ENCODE data around the gene PRKCG.
"Not testable (repeated sequence)": the region's sequence is repeated elsewhere in the genome, so short reads cannot be mapped to it uniquely, and the experiment has no call there.

Gene PRKCG

GRCh38 chr19:53867225-53868090 is 14.5 kb upstream of the PRKCG start, which contains the start of gene MYADM:
TSS of gene MYADM (plus strand) at chr19:53867883. CDS start at chr19:53873530, 5,647 bp downstream.
- no peaks in the 10 kb centered on the region for H3K9me3 ChIP-seq (ENCODE audit: control extremely low read depth in 1 of 5, control insufficient read depth in 4 of 5, insufficient read depth in 2 of 5, low read depth in 1 of 5, low read length in 4 of 5)
- POLR2A ChIA-PET = interaction anchor here (1.5 to 2.4 kb wide), 3 partner anchors 9 to 14 kb away, joined by 4 to 13 read pairs (median 9); no protein-coding TSS in a partner anchor
- WGBS (ENCODE audit: insufficient coverage) = 4% methylated on average over 17 of the region's 37 CpGs

DNA sequence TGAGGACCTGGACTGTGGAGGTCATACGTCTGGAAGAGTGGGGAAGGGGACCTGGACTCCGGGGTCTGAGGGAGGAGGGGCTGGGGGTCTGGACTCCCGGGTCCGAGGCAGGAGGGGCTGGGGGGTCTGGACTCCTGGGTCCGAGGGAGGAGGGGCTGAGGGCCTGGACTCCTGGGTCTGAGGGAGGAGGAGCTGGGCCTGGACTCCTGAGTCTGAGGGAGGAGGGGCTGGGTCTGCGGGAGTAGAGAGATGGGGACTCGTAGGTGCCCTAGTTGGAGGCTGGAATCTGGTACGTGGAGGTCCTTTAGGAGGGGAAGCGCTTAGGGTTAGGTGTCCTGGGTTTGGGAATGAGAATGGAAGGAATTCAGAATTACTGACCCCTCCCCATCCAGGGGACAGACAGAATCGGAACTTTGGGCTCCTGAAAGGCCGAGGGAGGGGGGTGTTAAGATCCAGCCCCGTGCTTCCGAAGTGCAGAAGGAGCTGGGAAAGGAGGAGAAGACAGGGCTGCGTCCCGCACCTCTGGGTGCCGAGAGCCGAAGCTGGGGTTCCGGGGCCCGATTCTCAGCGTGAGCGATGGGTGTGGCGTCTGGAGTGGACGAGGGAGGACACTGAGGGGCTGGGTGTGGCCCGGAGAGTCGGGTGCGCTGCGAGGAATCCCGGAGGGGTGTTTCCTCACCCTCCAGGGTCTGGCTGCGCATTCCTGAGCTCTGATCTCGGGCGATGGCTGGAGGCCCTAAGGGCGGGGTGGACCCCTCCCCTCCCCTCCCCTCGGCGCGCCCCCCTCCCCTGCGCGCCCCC is 13.7 kb upstream of the PRKCG start:
- Histone ChIP-seq H3K36me3 (ENCODE audit: control insufficient read depth in 4 of 4, insufficient read depth in 4 of 4, low read length in 3 of 4) (peaks cover 0 to 18% (median 3%) of the 10 kb centered on the region in 4 experiments), H3K27ac (ENCODE audit: insufficient read depth in 1 of 2, low read depth in 1 of 2, low read length in 2 of 2, poor library complexity in 1 of 2, severe bottlenecking in 2 of 2) (peak overlapping the region; percentile 96 to 99), H3K4me3 (ENCODE audit: control insufficient read depth in 1 of 7, extremely low read depth in 1 of 7, insufficient read depth in 4 of 7, low read depth in 2 of 7, low read length in 6 of 7) (peak overlapping the region; percentile 75 to 100 (median 96)), H3K4me1 (ENCODE audit: control extremely low read depth in 1 of 4, control insufficient read depth in 4 of 4, insufficient read depth in 4 of 4, low read length in 3 of 4) (peaks cover 5 to 52% (median 45%) of the 10 kb centered on the region in 4 experiments), H3K27me3 (replicated peaks in 2 of 5; ENCODE audit: control insufficient read depth in 4 of 5, insufficient read depth in 5 of 5, low read length in 4 of 5) (no peaks in the 10 kb centered on the region), H3K9me3 (ENCODE audit: control extremely low read depth in 1 of 5, control insufficient read depth in 4 of 5, insufficient read depth in 2 of 5, low read depth in 1 of 5, low read length in 4 of 5) (no peaks in the 10 kb centered on the region)
- 0% methylated on average over 19 of the region's 37 CpGs for WGBS (ENCODE audit: insufficient coverage)
- ChIA-PET CTCF (interaction anchor here (1.0 to 2.5 kb wide), 3 partner anchors 14 to 27 kb away, joined by 3 to 12 read pairs (median 3); no protein-coding TSS in a partner anchor), POLR2A (interaction anchor here (1.1 to 2.4 kb wide), 6 partner anchors 8 to 25 kb away, joined by 3 to 13 read pairs (median 5); no protein-coding TSS in a partner anchor)
- peak in 1 of 3 donors; percentile 32 for DNase-seq

More at GRCh38 chr19:53867225-53868090, 14.5 kb upstream of the PRKCG start, which contains the start of gene MYADM:
- Histone ChIP-seq H3K4me3 (ENCODE audit: control insufficient read depth in 1 of 7, extremely low read depth in 1 of 7, insufficient read depth in 4 of 7, low read depth in 2 of 7, low read length in 6 of 7) (peak within 1 kb of the TSS; percentile 75 to 100 (median 96)), H3K27ac (ENCODE audit: insufficient read depth in 1 of 2, low read depth in 1 of 2, low read length in 2 of 2, poor library complexity in 1 of 2, severe bottlenecking in 2 of 2) (peak within 1 kb of the TSS; percentile 96 to 99), H3K36me3 (ENCODE audit: control insufficient read depth in 4 of 4, insufficient read depth in 4 of 4, low read length in 3 of 4) (peaks cover 0 to 11% (median 0%) of the 10 kb centered on the region in 4 experiments), H3K4me1 (ENCODE audit: control extremely low read depth in 1 of 4, control insufficient read depth in 4 of 4, insufficient read depth in 4 of 4, low read length in 3 of 4) (peaks cover 5 to 52% (median 41%) of the 10 kb centered on the region in 4 experiments), H3K27me3 (replicated peaks in 2 of 5; ENCODE audit: control insufficient read depth in 4 of 5, insufficient read depth in 5 of 5, low read length in 4 of 5) (no peaks in the 10 kb centered on the region)
- peak; percentile 100 for DNase-seq
- CTCF ChIA-PET = interaction anchor here (0.6 to 2.5 kb wide), 4 partner anchors 10 to 1338 kb away, joined by 3 to 12 read pairs (median 6); no protein-coding TSS in a partner anchor

DNA sequence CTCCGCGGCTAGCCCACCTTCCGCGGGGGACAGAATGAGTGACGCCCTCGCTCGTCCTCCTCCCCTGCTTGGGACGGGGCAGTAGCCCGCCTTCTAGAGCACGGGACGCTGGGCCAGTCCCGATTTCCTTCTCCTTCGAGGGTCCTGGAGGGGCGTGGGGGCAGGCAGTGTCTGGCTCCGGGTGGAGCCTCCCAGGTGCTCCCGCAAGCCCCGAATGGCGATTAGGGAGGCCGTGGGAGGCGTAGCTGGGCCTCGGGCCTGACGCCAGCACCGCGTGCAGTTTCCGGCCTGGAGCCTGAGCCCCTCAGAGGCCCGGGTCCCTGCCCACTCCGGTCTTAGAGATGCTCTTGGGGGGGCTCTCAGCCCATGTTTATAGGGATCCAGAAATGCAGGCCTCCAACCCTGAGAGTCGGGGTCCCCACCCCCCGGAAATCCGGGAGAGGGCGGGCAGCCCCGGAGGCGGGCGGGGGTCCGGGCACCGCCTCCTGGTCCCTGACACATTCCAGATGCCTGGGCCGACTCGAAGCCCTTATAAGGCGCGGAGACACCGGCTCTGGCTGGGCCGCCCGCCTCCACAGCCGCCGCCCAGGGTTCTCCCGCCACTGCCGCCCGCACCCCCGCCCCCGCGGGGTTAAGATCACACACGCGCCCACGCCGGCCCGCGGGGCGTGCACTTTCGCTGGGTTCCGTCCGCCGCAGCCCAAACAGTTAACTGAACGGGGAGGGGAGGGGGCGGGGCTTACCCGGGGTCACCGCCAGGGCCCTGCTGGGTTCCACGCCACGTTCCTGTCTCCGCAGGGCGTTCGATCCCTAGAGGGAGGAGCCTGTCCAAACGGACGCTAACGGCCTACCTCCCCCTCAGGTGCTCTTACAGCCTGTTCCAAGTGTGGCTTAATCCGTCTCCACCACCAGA is 12.8 kb upstream of the PRKCG start:
- ChIA-PET POLR2A (interaction anchor here (1.1 to 2.2 kb wide), 4 partner anchors 14 to 26 kb away, joined by 3 to 9 read pairs (median 4); no protein-coding TSS in a partner anchor), CTCF (interaction anchor here (0.7 to 1.1 kb wide), 3 partner anchors 14 to 28 kb away, joined by 3 read pairs; no protein-coding TSS in a partner anchor)
- Histone ChIP-seq H3K36me3 (ENCODE audit: control insufficient read depth in 4 of 4, insufficient read depth in 4 of 4, low read length in 3 of 4) (peaks cover 5 to 26% (median 11%) of the 10 kb centered on the region in 4 experiments), H3K9me3 (ENCODE audit: control extremely low read depth in 1 of 5, control insufficient read depth in 4 of 5, insufficient read depth in 2 of 5, low read depth in 1 of 5, low read length in 4 of 5) (no peaks in the 10 kb centered on the region), H3K4me3 (ENCODE audit: control insufficient read depth in 1 of 7, extremely low read depth in 1 of 7, insufficient read depth in 4 of 7, low read depth in 2 of 7, low read length in 6 of 7) (peak overlapping the region; percentile 75 to 100 (median 96)), H3K27ac (ENCODE audit: insufficient read depth in 1 of 2, low read depth in 1 of 2, low read length in 2 of 2, poor library complexity in 1 of 2, severe bottlenecking in 2 of 2) (peak overlapping the region; percentile 96 to 99), H3K4me1 (ENCODE audit: control extremely low read depth in 1 of 4, control insufficient read depth in 4 of 4, insufficient read depth in 4 of 4, low read length in 3 of 4) (peaks cover 5 to 56% (median 47%) of the 10 kb centered on the region in 4 experiments), H3K27me3 (replicated peaks in 2 of 5; ENCODE audit: control insufficient read depth in 4 of 5, insufficient read depth in 5 of 5, low read length in 4 of 5) (no peaks in the 10 kb centered on the region)
- DNase-seq = peak; percentile 90 to 97 (median 94)
- WGBS (ENCODE audit: insufficient coverage) = 0% methylated on average over 61 of the region's 75 CpGs

DNA sequence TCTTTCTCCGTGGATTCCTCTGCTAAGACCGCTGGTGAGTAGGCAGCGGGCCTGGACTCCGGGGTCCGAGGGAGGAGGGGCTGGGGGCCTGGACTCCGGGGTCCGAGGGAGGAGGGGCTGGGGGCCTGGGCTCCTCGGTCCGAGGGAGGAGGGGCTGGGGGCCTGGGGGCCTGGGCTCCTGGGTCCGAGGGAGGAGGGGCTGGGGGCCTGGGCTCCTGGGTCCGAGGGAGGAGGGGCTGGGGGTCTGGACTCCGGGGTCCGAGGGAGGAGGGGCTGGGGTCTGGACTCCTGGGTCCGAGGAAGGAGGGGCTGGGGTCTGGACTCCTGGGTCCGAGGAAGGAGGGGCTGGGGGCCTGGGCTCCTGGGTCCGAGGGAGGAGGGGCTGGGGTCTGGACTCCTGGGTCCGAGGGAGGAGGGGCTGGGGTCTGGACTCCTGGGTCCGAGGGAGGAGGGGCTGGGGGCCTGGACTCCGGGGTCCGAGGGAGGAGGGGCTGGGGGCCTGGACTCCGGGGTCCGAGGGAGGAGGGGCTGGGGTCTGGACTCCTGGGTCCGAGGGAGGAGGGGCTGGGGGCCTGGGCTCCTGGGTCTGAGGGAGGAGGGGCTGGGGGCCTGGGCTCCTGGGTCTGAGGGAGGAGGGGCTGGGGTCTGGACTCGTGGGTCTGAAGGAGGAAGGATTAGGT is 12.1 kb upstream of the PRKCG start:
- Histone ChIP-seq H3K4me3 (ENCODE audit: control insufficient read depth in 1 of 7, extremely low read depth in 1 of 7, insufficient read depth in 4 of 7, low read depth in 2 of 7, low read length in 6 of 7) (peak overlapping the region; percentile 60 to 100 (median 96)), H3K36me3 (ENCODE audit: control insufficient read depth in 4 of 4, insufficient read depth in 4 of 4, low read length in 3 of 4) (peaks cover 5 to 34% (median 19%) of the 10 kb centered on the region in 4 experiments), H3K4me1 (ENCODE audit: control extremely low read depth in 1 of 4, control insufficient read depth in 4 of 4, insufficient read depth in 4 of 4, low read length in 3 of 4) (peaks cover 5 to 63% (median 51%) of the 10 kb centered on the region in 4 experiments), H3K27ac (ENCODE audit: insufficient read depth in 1 of 2, low read depth in 1 of 2, low read length in 2 of 2, poor library complexity in 1 of 2, severe bottlenecking in 2 of 2) (peak overlapping the region; percentile 96 to 99)
- not testable (repeated sequence) for H3K9me3 ChIP-seq (ENCODE audit: control extremely low read depth in 1 of 5, control insufficient read depth in 4 of 5, insufficient read depth in 2 of 5, low read depth in 1 of 5, low read length in 4 of 5); H3K27me3 ChIP-seq (replicated peaks in 2 of 5; ENCODE audit: control insufficient read depth in 4 of 5, insufficient read depth in 5 of 5, low read length in 4 of 5)
- CTCF ChIA-PET = interaction anchor here (0.8 to 1.8 kb wide), 4 partner anchors 12 to 62 kb away, joined by 3 to 8 read pairs (median 4); partner anchors contain the start of gene PRKCG
- POLR2A ChIA-PET = interaction anchor here (1.1 kb wide), 1 partner anchor 13 kb away, joined by 3 read pairs; no protein-coding TSS in a partner anchor
- 0% methylated on average over 7 of the region's 24 CpGs for WGBS (ENCODE audit: insufficient coverage)
- peak in 1 of 3 donors; percentile 46 for DNase-seq

- peaks cover 5 to 37% (median 20%) of the 10 kb centered on the region in 4 experiments for H3K36me3 ChIP-seq (ENCODE audit: control insufficient read depth in 4 of 4, insufficient read depth in 4 of 4, low read length in 3 of 4)
- POLR2A ChIA-PET = no interaction called here
- peak; percentile 63 to 86 (median 82) for DNase-seq
- peak overlapping the region in 6 of 7 experiments; percentile 40 to 84 (median 58) for H3K4me3 ChIP-seq (ENCODE audit: control insufficient read depth in 1 of 7, extremely low read depth in 1 of 7, insufficient read depth in 4 of 7, low read depth in 2 of 7, low read length in 6 of 7)
- WGBS (ENCODE audit: insufficient coverage) = 0% methylated on average over 5 of the region's 5 CpGs
- H3K27ac ChIP-seq (ENCODE audit: insufficient read depth in 1 of 2, low read depth in 1 of 2, low read length in 2 of 2, poor library complexity in 1 of 2, severe bottlenecking in 2 of 2) = peak overlapping the region; percentile 40 to 99
- H3K9me3 ChIP-seq (ENCODE audit: control extremely low read depth in 1 of 5, control insufficient read depth in 4 of 5, insufficient read depth in 2 of 5, low read depth in 1 of 5, low read length in 4 of 5) = no peaks in the 10 kb centered on the region
- CTCF ChIA-PET = interaction anchor here (0.8 to 2.2 kb wide), 6 partner anchors 11 to 62 kb away, joined by 3 to 8 read pairs (median 4); partner anchors contain the start of gene PRKCG
- H3K4me1 ChIP-seq (ENCODE audit: control extremely low read depth in 1 of 4, control insufficient read depth in 4 of 4, insufficient read depth in 4 of 4, low read length in 3 of 4) = peaks cover 4 to 59% (median 50%) of the 10 kb centered on the region in 4 experiments
- H3K27me3 ChIP-seq (replicated peaks in 2 of 5; ENCODE audit: control insufficient read depth in 4 of 5, insufficient read depth in 5 of 5, low read length in 4 of 5) = no peaks in the 10 kb centered on the region
Observed at GRCh38 chr19:53870485-53870844, 11.5 kb upstream of the PRKCG start.
